GM19328 (cell line): ENCODE data around the gene PARD3B.

ENCODE experiments used
- ATAC-seq: cut with Tn5 transposase; IDR thresholded peaks from one replicate; pipeline ENCODE4 v1.9.1; 2021; ENCODE audit warnings: mild to moderate bottlenecking, moderate library complexity; ENCODE audit not compliant: unreplicated experiment

Gene PARD3B

GRCh38 chr2:204544961-204545860, at the start of gene PARD3B:
Gene PARD3B (plus strand): TSS chr2:204545475. CDS start chr2:204546000, 525 bp downstream.
- ATAC-seq, result no peak

- no peak for ATAC-seq
Measured at GRCh38 chr2:204496779-204497178, 48.5 kb upstream of the PARD3B start.

- no peak for ATAC-seq
Measured at GRCh38 chr2:204497855-204498254, 47.4 kb upstream of the PARD3B start.

- ATAC-seq, result no peak
Measured at GRCh38 chr2:204498291-204498690, 47.0 kb upstream of the PARD3B start.

GRCh38 chr2:204503869-204504268, 41.4 kb upstream of the PARD3B start:
- no peak for ATAC-seq

GRCh38 chr2:204504594-204504993, 40.7 kb upstream of the PARD3B start:
- no peak for ATAC-seq

GRCh38 chr2:204505488-204505887, 39.8 kb upstream of the PARD3B start:
- ATAC-seq, result no peak

GRCh38 chr2:204505946-204506345, 39.3 kb upstream of the PARD3B start:
- no peak for ATAC-seq

GRCh38 chr2:204507636-204508035, 37.6 kb upstream of the PARD3B start:
- ATAC-seq, result no peak

- ATAC-seq, result no peak
Measured at GRCh38 chr2:204510709-204511420, 34.4 kb upstream of the PARD3B start.

- no peak for ATAC-seq
Measured at GRCh38 chr2:204514439-204514838, 30.8 kb upstream of the PARD3B start.

GRCh38 chr2:204515416-204515815, 29.9 kb upstream of the PARD3B start:
- ATAC-seq, result no peak

GRCh38 chr2:204517154-204517553, 28.1 kb upstream of the PARD3B start:
- no peak for ATAC-seq

- no peak for ATAC-seq
Measured at GRCh38 chr2:204529795-204530463, 15.3 kb upstream of the PARD3B start.

- ATAC-seq, result no peak
Measured at GRCh38 chr2:204530464-204530805, 14.8 kb upstream of the PARD3B start.

GRCh38 chr2:204533629-204534370, 11.5 kb upstream of the PARD3B start:
- ATAC-seq, result no peak

GRCh38 chr2:204535356-204535755, 9.9 kb upstream of the PARD3B start:
- ATAC-seq, result no peak

GRCh38 chr2:204535764-204536163, 9.5 kb upstream of the PARD3B start:
- ATAC-seq, result no peak

- ATAC-seq, result no peak
Measured at GRCh38 chr2:204538182-204539018, 6.9 kb upstream of the PARD3B start.

GRCh38 chr2:204539019-204539385, 6.3 kb upstream of the PARD3B start:
- no peak for ATAC-seq
